Calu3 (cell line): Measurements from ENCODE around the gene SEMA4C. TPM values are rescaled to one million over a fixed set of nuclear protein-coding genes. Genes with fewer than 3 reads are reported as not detected.

ENCODE experiments used
- BruUV-seq: library from RNA; stranded (reverse); fragments of 400-500 nt; replicated peaks from 2 replicates; lab custom pipeline; 2021; lab: Mats Ljungman, UMichigan
- CTCF ChIA-PET: fragments of 300-600 bp; sonication (Branson Sonifier 250); formaldehyde crosslinking; loops from one replicate; lab custom pipeline; 2022; ENCODE audit warnings: antibody characterized with exemption; lab: Charles Lee
- DNase-seq: peaks from one replicate; pipeline ENCODE4 v3.0.0; 2022
- H3K27ac Mint-ChIP-seq: one replicate; pipeline ENCODE4 v1.8.0; 2022; ENCODE audit warnings: mixed read lengths; ENCODE audit not compliant: unreplicated experiment
- H3K27me3 Mint-ChIP-seq: one replicate; pipeline ENCODE4 v1.8.0; 2022; ENCODE audit warnings: mixed read lengths; ENCODE audit not compliant: unreplicated experiment
- H3K36me3 Mint-ChIP-seq: one replicate; pipeline ENCODE4 v1.8.0; 2022; ENCODE audit warnings: mild to moderate bottlenecking, moderate library complexity, mixed read lengths; ENCODE audit not compliant: insufficient read depth, unreplicated experiment
- H3K4me1 Mint-ChIP-seq: one replicate; pipeline ENCODE4 v1.8.0; 2022; ENCODE audit warnings: mild to moderate bottlenecking, low read depth, mixed read lengths; ENCODE audit not compliant: unreplicated experiment
- H3K4me3 Mint-ChIP-seq: one replicate; pipeline ENCODE4 v1.8.0; 2022; ENCODE audit warnings: mild to moderate bottlenecking, low read depth, moderate library complexity, mixed read lengths; ENCODE audit not compliant: unreplicated experiment
- H3K9me3 Mint-ChIP-seq: one replicate; pipeline ENCODE4 v1.8.0; 2022; ENCODE audit warnings: low read depth, mixed read lengths; ENCODE audit not compliant: unreplicated experiment
- intact Hi-C: fragments of 100-400 bp; cut with micrococcal nuclease; formaldehyde crosslinking; loops from one replicate; pipeline ENCODE4 v1.10.0; 2022; ENCODE audit not compliant: unreplicated experiment
- total RNA-seq: library from RNA; stranded (reverse); gene quantifications from 2 replicates; pipeline ENCODE4 v1.2.3, GENCODE V29; 2022
- TF ChIP-seq, protein P1 (sequence below): fragments of 200-600 bp; IDR thresholded peaks from one replicate; pipeline ENCODE4 v1.8.0; 2022; ENCODE audit warnings: antibody characterized with exemption; ENCODE audit not compliant: unreplicated experiment

Gene SEMA4C
- total RNA-seq, 1 experiment from 2014 or later: 25.3 TPM

DNA sequence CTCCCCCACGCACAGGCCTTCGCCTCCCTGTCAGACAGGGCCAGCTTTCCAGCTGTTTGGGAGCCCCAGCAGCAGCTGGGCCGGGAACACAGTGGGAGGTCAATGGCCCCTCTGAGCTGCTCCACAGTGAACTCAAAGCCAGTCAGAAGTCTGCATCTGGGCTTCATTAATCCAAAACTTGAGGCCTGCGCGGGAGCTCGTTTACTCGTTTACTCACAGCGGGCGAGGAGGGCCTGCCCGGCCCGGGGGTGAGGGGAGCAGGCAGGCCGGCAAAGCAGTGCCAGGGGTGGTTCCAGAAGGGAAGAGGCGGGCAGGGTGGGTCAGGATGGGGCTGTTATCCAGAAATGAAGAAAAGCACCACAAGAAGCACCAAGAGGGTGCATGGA lies 36.8 kb upstream of the SEMA4C start:
- Mint-ChIP-seq H3K27ac (no peak overlapping the region), H3K4me1 (no peaks in the 10 kb centered on the region), H3K27me3 (peaks cover 27% of the 10 kb centered on the region), H3K4me3 (no peak overlapping the region), H3K36me3 (no peaks in the 10 kb centered on the region), H3K9me3 (no peaks in the 10 kb centered on the region)
- CTCF ChIA-PET: no interaction called here
- DNase-seq: no peak
- BruUV-seq: no TSS peak
- TF ChIP-seq, protein P1, sequence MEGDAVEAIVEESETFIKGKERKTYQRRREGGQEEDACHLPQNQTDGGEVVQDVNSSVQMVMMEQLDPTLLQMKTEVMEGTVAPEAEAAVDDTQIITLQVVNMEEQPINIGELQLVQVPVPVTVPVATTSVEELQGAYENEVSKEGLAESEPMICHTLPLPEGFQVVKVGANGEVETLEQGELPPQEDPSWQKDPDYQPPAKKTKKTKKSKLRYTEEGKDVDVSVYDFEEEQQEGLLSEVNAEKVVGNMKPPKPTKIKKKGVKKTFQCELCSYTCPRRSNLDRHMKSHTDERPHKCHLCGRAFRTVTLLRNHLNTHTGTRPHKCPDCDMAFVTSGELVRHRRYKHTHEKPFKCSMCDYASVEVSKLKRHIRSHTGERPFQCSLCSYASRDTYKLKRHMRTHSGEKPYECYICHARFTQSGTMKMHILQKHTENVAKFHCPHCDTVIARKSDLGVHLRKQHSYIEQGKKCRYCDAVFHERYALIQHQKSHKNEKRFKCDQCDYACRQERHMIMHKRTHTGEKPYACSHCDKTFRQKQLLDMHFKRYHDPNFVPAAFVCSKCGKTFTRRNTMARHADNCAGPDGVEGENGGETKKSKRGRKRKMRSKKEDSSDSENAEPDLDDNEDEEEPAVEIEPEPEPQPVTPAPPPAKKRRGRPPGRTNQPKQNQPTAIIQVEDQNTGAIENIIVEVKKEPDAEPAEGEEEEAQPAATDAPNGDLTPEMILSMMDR: no peak
- intact Hi-C loops: no loop called here

DNA sequence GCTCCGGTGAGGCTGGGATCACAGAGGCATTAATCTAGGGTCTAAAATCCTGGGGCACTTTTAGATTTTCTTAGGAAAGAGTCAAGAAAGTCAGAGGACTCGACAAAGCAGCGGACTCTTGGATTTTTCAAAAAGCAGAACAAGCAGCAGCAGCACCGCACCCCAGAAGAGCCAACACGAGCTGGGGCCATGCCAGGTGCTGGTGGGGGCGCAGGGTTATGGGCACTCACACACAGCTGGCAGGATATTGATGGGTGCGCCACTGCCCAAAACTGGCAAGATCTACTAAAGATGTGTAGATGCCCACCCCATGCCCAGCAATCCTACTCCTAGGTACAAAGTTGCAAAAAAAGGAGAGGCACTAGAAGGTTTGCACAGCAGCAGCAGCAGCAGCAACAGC lies 33.9 kb upstream of the SEMA4C start:
- DNase-seq: no peak

DNA sequence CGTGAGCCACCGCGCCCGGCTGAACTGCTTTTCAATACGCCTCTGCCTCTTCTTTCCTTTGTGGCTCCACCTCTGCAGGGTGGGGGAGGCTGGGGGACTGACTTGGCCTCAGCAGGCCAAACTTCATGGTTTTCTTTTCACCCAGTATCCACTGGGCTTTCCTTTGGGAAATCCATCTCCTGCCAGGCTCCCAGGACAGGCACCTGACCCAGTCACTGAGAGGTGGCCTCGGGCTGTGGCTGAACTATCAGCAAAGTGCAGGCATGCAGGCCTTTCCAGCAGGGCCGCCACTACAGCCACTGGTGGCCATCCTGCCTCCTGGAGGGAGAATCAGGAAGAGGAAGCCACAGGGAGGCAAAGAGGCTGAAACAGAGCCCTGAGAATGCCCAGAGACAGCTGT lies 33.4 kb upstream of the SEMA4C start:
- H3K27ac Mint-ChIP-seq: no peak overlapping the region
- no peak for DNase-seq
- H3K9me3 Mint-ChIP-seq: no peaks in the 10 kb centered on the region
- intact Hi-C loops: no loop called here
- H3K4me3 Mint-ChIP-seq: no peak overlapping the region
- H3K27me3 Mint-ChIP-seq: no peaks in the 10 kb centered on the region
- CTCF ChIA-PET: no interaction called here
- H3K4me1 Mint-ChIP-seq: no peaks in the 10 kb centered on the region
- TF ChIP-seq, protein P1: no peak
- BruUV-seq: no TSS peak
- H3K36me3 Mint-ChIP-seq: no peaks in the 10 kb centered on the region

More for the DNA sequence above, 33.9 kb upstream of the SEMA4C start:
- Mint-ChIP-seq H3K36me3 (no peaks in the 10 kb centered on the region), H3K4me1 (no peaks in the 10 kb centered on the region), H3K27ac (no peak overlapping the region), H3K9me3 (no peaks in the 10 kb centered on the region), H3K4me3 (no peak overlapping the region), H3K27me3 (no peaks in the 10 kb centered on the region)
- CTCF ChIA-PET: no interaction called here
- TF ChIP-seq, protein P1: no peak
- no TSS peak for BruUV-seq
- intact Hi-C loops: no loop called here

DNA sequence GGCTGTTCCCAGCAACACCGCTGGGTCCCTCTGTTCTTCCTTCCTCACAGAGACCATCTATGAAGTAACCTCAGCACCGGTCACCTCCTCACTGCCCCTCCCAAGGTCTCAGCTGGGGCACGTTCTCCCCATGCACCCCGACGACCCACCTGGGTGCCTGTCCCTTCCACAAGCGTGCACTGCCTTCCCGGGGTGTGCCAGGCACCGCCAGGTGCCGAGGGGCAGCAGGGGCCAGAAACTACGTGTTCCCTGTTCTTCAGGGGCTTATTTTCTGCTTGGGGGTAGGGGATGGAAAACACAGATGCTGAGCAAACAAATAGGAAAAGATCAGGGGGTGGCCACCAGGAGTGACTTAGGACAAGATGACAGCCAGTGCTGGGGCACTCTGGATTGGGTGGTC lies 30.4 kb upstream of the SEMA4C start:
- peaks cover 23% of the 10 kb centered on the region for H3K4me1 Mint-ChIP-seq
- no peaks in the 10 kb centered on the region for H3K36me3 Mint-ChIP-seq
- TF ChIP-seq, protein P1: no peak
- no peak for DNase-seq
- no TSS peak for BruUV-seq
- H3K27ac Mint-ChIP-seq: no peak overlapping the region
- H3K27me3 Mint-ChIP-seq: no peaks in the 10 kb centered on the region
- H3K4me3 Mint-ChIP-seq: no peak overlapping the region
- no peaks in the 10 kb centered on the region for H3K9me3 Mint-ChIP-seq
- intact Hi-C loops: no loop called here
- CTCF ChIA-PET: interaction anchor here (0.6 kb wide), 1 partner anchor 56 kb away, joined by 4 read pairs; no protein-coding TSS in a partner anchor
